GM23248 (cell line): ENCODE results near the gene ALDOB.

Experiments
- EZH2 ChIP-seq: fragments of 200-600 bp; sonication (generic); IDR thresholded peaks from 2 replicates; pipeline ENCODE4 v1.6.1; 2018; ENCODE audit warnings: antibody characterized with exemption, mild to moderate bottlenecking; ENCODE audit not compliant: insufficient read depth, poor library complexity, severe bottlenecking
- EZH2phosphoT487 ChIP-seq: fragments of 200-600 bp; sonication (generic); IDR thresholded peaks from 2 replicates; pipeline ENCODE4 v1.6.1; 2018; ENCODE audit warnings: antibody characterized with exemption, moderate library complexity, mild to moderate bottlenecking, low read depth; ENCODE audit not compliant: insufficient read depth

DNA sequence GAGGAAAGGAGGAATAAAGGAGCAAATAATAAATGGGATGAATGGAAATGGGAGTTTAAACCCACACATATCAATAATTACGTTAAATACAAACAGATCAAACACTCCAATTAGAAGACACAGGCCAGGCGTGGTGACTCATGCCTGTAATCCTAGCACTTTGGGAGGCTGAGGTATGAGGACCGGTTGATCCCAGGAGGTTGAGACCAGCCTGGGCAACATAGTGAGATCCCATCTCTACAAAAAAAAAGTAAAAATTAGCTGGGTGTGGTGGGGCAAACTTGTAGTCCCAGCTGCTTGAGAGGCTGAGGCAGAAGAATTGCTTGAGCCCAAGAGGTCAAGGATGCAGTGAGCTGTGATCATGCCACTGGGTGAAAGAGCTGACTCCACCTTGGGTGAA is 54.5 kb downstream of the ALDOB start:
- no peak for TF ChIP-seq EZH2phosphoT487
- TF ChIP-seq EZH2, result no peak
